H1 (cell line): Measurements from ENCODE around the gene FGFBP3. TPM values are rescaled to one million over a fixed set of nuclear protein-coding genes. Genes with fewer than 3 reads are reported as not detected.

Source experiments
- CTCF ChIA-PET: fragments of 300-600 bp; sonication (Branson Sonifier 250); formaldehyde crosslinking; loops from one replicate; lab custom pipeline; 2021; ENCODE audit not compliant: partially characterized antibody; lab: Charles Lee
- POLR2A ChIA-PET: fragments of 300-600 bp; sonication (Branson Sonifier 250); formaldehyde crosslinking; loops from one replicate; lab custom pipeline; 2021; ENCODE audit warnings: inconsistent platforms; ENCODE audit not compliant: partially characterized antibody; lab: Charles Lee
- DNase-seq, 2 experiments: peaks; one replicate each; pipeline versions ENCODE4 v3.0.0 to v3.0.0-alpha.2; 2010 to 2022; ENCODE audit warnings: low spot score in 2 of 2, low read depth in 1 of 2, mixed read lengths in 1 of 2
- FAIRE-seq: peaks from 2 replicates; lab custom pipeline; 2011; peaks lifted over from hg19 to GRCh38; lab: Jason Lieb, UNC
- H2AFZ ChIP-seq: 2 replicates; pipeline ENCODE4 v1.8.1; 2012; ENCODE audit warnings: low read length, inconsistent platforms
- H2AK5ac ChIP-seq: 2 replicates; pipeline ENCODE4 v1.6.1; 2013; ENCODE audit warnings: low read depth, low read length
- H2BK120ac ChIP-seq: replicated peaks from 2 replicates; pipeline ENCODE3; 2013; ENCODE audit warnings: low read depth, low read length, inconsistent platforms
- H2BK12ac ChIP-seq: 2 replicates; pipeline ENCODE4 v1.6.1; 2013; ENCODE audit warnings: low read depth, low read length
- H2BK15ac ChIP-seq: 2 replicates; pipeline ENCODE4 v1.6.1; 2013; ENCODE audit warnings: low read length
- H2BK20ac ChIP-seq: 2 replicates; pipeline ENCODE4 v1.6.1; 2013; ENCODE audit warnings: low read length
- H2BK5ac ChIP-seq: 2 replicates; pipeline ENCODE4 v1.6.1; 2013; ENCODE audit warnings: low read depth, low read length
- H3K14ac ChIP-seq: 2 replicates; pipeline ENCODE4 v1.6.1; 2013; ENCODE audit warnings: inconsistent platforms; ENCODE audit not compliant: insufficient read length
- H3K18ac ChIP-seq: 2 replicates; pipeline ENCODE4 v1.6.1; 2013; ENCODE audit warnings: low read length; ENCODE audit errors: extremely low read depth
- H3K23ac ChIP-seq: 2 replicates; pipeline ENCODE4 v1.6.1; 2013; ENCODE audit warnings: inconsistent platforms; ENCODE audit not compliant: insufficient read length
- H3K23me2 ChIP-seq: 2 replicates; pipeline ENCODE4 v1.6.1; 2013; ENCODE audit warnings: low read depth, low read length
- H3K27ac ChIP-seq: 2 replicates; pipeline ENCODE4 v1.6.1; 2011; ENCODE audit warnings: low read depth, low read length, inconsistent platforms
- H3K27me3 ChIP-seq, 4 experiments: replicated peaks in 1 of 4; 1 replicate in 1 of 4; 2 replicates in 3 of 4; pipeline versions ENCODE4 v1.6.1 to v1.8.1; 2011 to 2013; ENCODE audit warnings: low read length in 3 of 4, mild to moderate bottlenecking in 3 of 4, inconsistent platforms in 2 of 4, mixed read lengths in 2 of 4, moderate library complexity in 1 of 4; ENCODE audit not compliant: control insufficient read depth in 3 of 4, insufficient read depth in 3 of 4; ENCODE audit errors: extremely low read depth in 1 of 4
- H3K36me3 ChIP-seq, 4 experiments: 2 replicates each; pipeline versions ENCODE4 v1.6.1 to v1.8.1; 2011 to 2013; ENCODE audit warnings: mild to moderate bottlenecking in 4 of 4, low read length in 3 of 4, moderate library complexity in 2 of 4, control low read depth in 1 of 4, inconsistent platforms in 1 of 4; ENCODE audit not compliant: insufficient read depth in 4 of 4, control insufficient read depth in 2 of 4
- H3K4ac ChIP-seq: replicated peaks from 2 replicates; pipeline ENCODE3; 2013; ENCODE audit warnings: low read length, low read depth, mixed read lengths, inconsistent platforms; ENCODE audit not compliant: insufficient read length
- H3K4me1 ChIP-seq, 4 experiments: replicated peaks in 1 of 4; 1 replicate in 1 of 4; 2 replicates in 3 of 4; pipeline versions ENCODE4 v1.6.1 to v1.8.1; 2011 to 2013; ENCODE audit warnings: low read length in 3 of 4, inconsistent platforms in 2 of 4, mixed read lengths in 1 of 4; ENCODE audit not compliant: insufficient read depth in 4 of 4, control insufficient read depth in 3 of 4
- H3K4me2 ChIP-seq, 2 experiments: 2 replicates each; pipeline versions ENCODE4 v1.6.1 to v1.8.1; 2011 to 2013; ENCODE audit warnings: low read depth in 2 of 2, low read length in 2 of 2, control low read depth in 1 of 2, inconsistent platforms in 1 of 2, mild to moderate bottlenecking in 1 of 2; ENCODE audit not compliant: insufficient read depth in 1 of 2
- H3K4me3 ChIP-seq, 4 experiments: fragments of 200-600, 300-600 bp in 1 of 4; sonication (generic), shearing (Covaris generic), sonication (Bioruptor Twin) in 1 of 4; 2 replicates each; pipeline versions ENCODE4 v1.5.1 to v1.8.1; 2011 to 2016; ENCODE audit warnings: low read length in 4 of 4, low read depth in 3 of 4, control low read depth in 2 of 4, inconsistent platforms in 2 of 4, mild to moderate bottlenecking in 2 of 4, mixed read lengths in 1 of 4, moderate library complexity in 1 of 4; ENCODE audit not compliant: insufficient read depth in 2 of 4; ENCODE audit errors: extremely low read depth in 1 of 4
- H3K56ac ChIP-seq: replicated peaks from 2 replicates; pipeline ENCODE3; 2013; ENCODE audit warnings: low read depth, mild to moderate bottlenecking, mixed read lengths, low read length, inconsistent platforms; ENCODE audit not compliant: insufficient read length
- H3K79me1 ChIP-seq: 2 replicates; pipeline ENCODE4 v1.6.1; 2013; ENCODE audit warnings: low read depth, low read length, control low read depth
- H3K79me2 ChIP-seq, 2 experiments: 2 replicates each; pipeline versions ENCODE4 v1.6.1 to v1.8.1; 2012 to 2013; ENCODE audit warnings: low read length in 2 of 2, mild to moderate bottlenecking in 2 of 2, inconsistent platforms in 1 of 2; ENCODE audit not compliant: insufficient read depth in 2 of 2, control insufficient read depth in 1 of 2
- H3K9ac ChIP-seq, 4 experiments: replicated peaks in 1 of 4; 1 replicate in 1 of 4; 2 replicates in 3 of 4; pipeline versions ENCODE4 v1.6.1 to v1.8.1; 2011 to 2013; ENCODE audit warnings: low read depth in 3 of 4, low read length in 3 of 4, control low read depth in 2 of 4, mild to moderate bottlenecking in 2 of 4, moderate library complexity in 2 of 4, inconsistent platforms in 1 of 4; ENCODE audit errors: extremely low read depth in 1 of 4
- H3K9me3 ChIP-seq, 2 experiments: 2 replicates each; pipeline versions ENCODE4 v1.6.1 to v1.8.1; 2012 to 2013; ENCODE audit warnings: mild to moderate bottlenecking in 2 of 2, moderate library complexity in 2 of 2, control low read depth in 1 of 2, inconsistent platforms in 1 of 2, low read depth in 1 of 2, low read length in 1 of 2, mixed read lengths in 1 of 2; ENCODE audit not compliant: insufficient read depth in 2 of 2
- H4K20me1 ChIP-seq, 2 experiments: replicated peaks in 1 of 2; 2 replicates each; pipeline versions ENCODE3 to v1.8.1; 2011 to 2013; ENCODE audit warnings: inconsistent platforms in 2 of 2, low read length in 2 of 2, mild to moderate bottlenecking in 1 of 2; ENCODE audit not compliant: insufficient read depth in 2 of 2, control insufficient read depth in 1 of 2
- H4K5ac ChIP-seq: 2 replicates; pipeline ENCODE4 v1.6.1; 2013; ENCODE audit warnings: low read length, low read depth, mixed read lengths, inconsistent platforms; ENCODE audit not compliant: insufficient read length
- H4K8ac ChIP-seq: 2 replicates; pipeline ENCODE4 v1.8.0; 2013; ENCODE audit warnings: mild to moderate bottlenecking, moderate library complexity, low read length, inconsistent platforms; ENCODE audit not compliant: insufficient read depth; ENCODE audit errors: extremely low read depth
- H4K91ac ChIP-seq: replicated peaks from 2 replicates; pipeline ENCODE3; 2013; ENCODE audit warnings: low read length, mixed read lengths, inconsistent platforms; ENCODE audit not compliant: insufficient read length
- ASH2L ChIP-seq: fragments of 200-600, 300-600 bp; sonication (generic); IDR thresholded peaks from one replicate; pipeline ENCODE4 v1.7.1; 2017; ENCODE audit warnings: low read length
- CHD2 ChIP-seq: IDR thresholded peaks from 2 replicates; pipeline ENCODE4 v1.6.1; 2012; ENCODE audit warnings: low read length, improper control_type of control experiment
- GTF2F1 ChIP-seq: IDR thresholded peaks from 2 replicates; pipeline ENCODE4 v1.6.1; 2012; ENCODE audit warnings: low read depth, low read length, improper control_type of control experiment, borderline replicate concordance
- JUND ChIP-seq: IDR thresholded peaks from 2 replicates; pipeline ENCODE4 v1.6.1; 2011; ENCODE audit warnings: mild to moderate bottlenecking, improper control_type of control experiment, low read length
- KDM1A ChIP-seq: fragments of 200-600, 300-600 bp; sonication (generic); IDR thresholded peaks from 2 replicates; pipeline ENCODE4 v1.7.1; 2016; ENCODE audit warnings: mild to moderate bottlenecking, low read length, borderline replicate concordance
- KDM4A ChIP-seq: IDR thresholded peaks from one replicate; pipeline ENCODE4 v1.7.1; 2012; ENCODE audit warnings: low read depth, mild to moderate bottlenecking, moderate library complexity, low read length, inconsistent platforms; ENCODE audit not compliant: severe bottlenecking
- SAP30 ChIP-seq: fragments of 300-600 bp; sonication (generic); IDR thresholded peaks from 2 replicates; pipeline ENCODE4 v1.7.1; 2012; ENCODE audit warnings: low read length, moderate library complexity, mild to moderate bottlenecking, inconsistent platforms; ENCODE audit not compliant: insufficient read depth, insufficient replicate concordance
- SP1 ChIP-seq: IDR thresholded peaks from 2 replicates; pipeline ENCODE4 v1.6.1; 2011; ENCODE audit warnings: low read depth, low read length
- TAF1 ChIP-seq: IDR thresholded peaks from 2 replicates; pipeline ENCODE4 v1.6.1; 2011; ENCODE audit warnings: mild to moderate bottlenecking, low read depth, low read length
- TEAD4 ChIP-seq: IDR thresholded peaks from 2 replicates; pipeline ENCODE4 v1.6.1; 2012; ENCODE audit warnings: low read depth, low read length, inconsistent platforms, mixed read lengths
- ZNF274 ChIP-seq: IDR thresholded peaks from 2 replicates; pipeline ENCODE4 v1.7.0; 2012; ENCODE audit warnings: low read length, borderline replicate concordance; ENCODE audit errors: extremely low read depth
- WGBS, 2 experiments: shearing (Covaris generic) in 1 of 2; methylation state at CpG; one replicate each; pipeline versions ENCODE4 v1.1.6 to v1.1.7; 2013 to 2015; ENCODE audit warnings: low lambda C conversion rate in 2 of 2, mixed read lengths in 2 of 2, inconsistent platforms in 1 of 2, low coverage in 1 of 2, missing lambda C conversion rate in 1 of 2; ENCODE audit not compliant: insufficient replicate concordance in 2 of 2, insufficient coverage in 1 of 2, insufficient read length in 1 of 2; ENCODE audit errors: extremely low coverage in 1 of 2, missing lambda C conversion rate in 1 of 2; 5-methylcytosine and 5-hydroxymethylcytosine counted together
- polyA plus RNA-seq, 7 experiments: library from polyadenylated mRNA; depleted of rRNA in 3 of 7; stranded (reverse) in 5 of 7; unstranded in 2 of 7; fragments of >200 nt in 5 of 7; fragments of 200-250 nt in 2 of 7; gene quantifications; 1 replicate in 5 of 7; 2 replicates in 1 of 7; 4 replicates in 1 of 7; pipeline versions ENCODE4 v1.2.1 to v1.2.3, GENCODE V29; 2011 to 2013; ENCODE audit warnings: missing spikeins in 2 of 7, mixed read lengths in 2 of 7
- total RNA-seq: library from RNA; stranded (reverse); fragmentation: NEBNext Ultra II Directional; extraction: Animal tissue kit (Norgen Biotek cat#: 25700); gene quantifications from 2 replicates; pipeline ENCODE4 v1.2.1, GENCODE V29; 2021
- TF ChIP-seq, protein P1 (sequence below), 3 experiments: IDR thresholded peaks; 1 replicate in 2 of 3; 2 replicates in 1 of 3; pipeline versions ENCODE4 v1.5.1 to v1.6.1; 2011; ENCODE audit warnings: low read length in 3 of 3, mild to moderate bottlenecking in 3 of 3, inconsistent platforms in 2 of 3, low read depth in 1 of 3, moderate library complexity in 1 of 3; ENCODE audit not compliant: insufficient read depth in 1 of 3; ENCODE audit errors: control extremely low read depth in 1 of 3

Gene FGFBP3
- total and polyA plus RNA-seq, 2 of the 8 experiments (the other 6 are each of a cell fraction or from before 2014, with no cell fraction given), result 54.6 to 115 TPM

DNA sequence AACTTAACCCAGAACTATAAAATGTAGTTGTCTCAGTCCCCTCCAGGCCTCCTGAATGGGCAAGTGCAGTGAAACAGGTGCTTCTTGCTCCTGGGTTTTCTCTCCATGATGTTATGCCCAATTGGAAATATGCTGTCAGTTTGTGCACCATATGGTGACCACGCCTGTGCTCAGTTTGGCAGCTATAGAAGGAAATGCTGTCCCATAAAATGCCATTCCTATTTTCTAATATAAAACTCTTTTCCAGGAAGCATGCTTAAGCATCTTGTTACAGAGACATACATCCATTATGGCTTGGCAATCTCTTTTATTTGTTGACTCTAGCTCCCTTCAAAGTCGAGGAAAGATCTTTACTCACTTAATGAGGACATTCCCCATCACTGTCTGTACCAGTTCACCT is 45.2 kb downstream of the FGFBP3 start:
- no peak overlapping the region for H2BK5ac ChIP-seq
- DNase-seq (no peak), FAIRE-seq (no peak)
- no peak overlapping the region for H3K18ac ChIP-seq
- H3K4me3 ChIP-seq, result no peak overlapping the region
- ChIA-PET POLR2A (interaction anchor here (1.2 to 1.3 kb wide), 2 partner anchors 9 to 23 kb away, joined by 3 read pairs; no protein-coding TSS in a partner anchor), CTCF (interaction anchor here (0.8 to 2.5 kb wide), 4 partner anchors 15 to 86 kb away, joined by 3 to 9 read pairs (median 4); no protein-coding TSS in a partner anchor)
- no peak overlapping the region for H2BK120ac ChIP-seq
- no peak overlapping the region for H2BK20ac ChIP-seq
- 57% methylated on average over 2 of the region's 2 CpGs; no CpG with 5 or more reads in 1 of the 2 experiments for WGBS, 2 experiments
- H3K9ac ChIP-seq, result no peak overlapping the region
- H3K14ac ChIP-seq, result no peak overlapping the region
- peaks cover 0 to 6% (median 2%) of the 10 kb centered on the region in 4 experiments; a peak in 3 of 7 replicates for H3K4me1 ChIP-seq
- H3K4me2 ChIP-seq, result no peak overlapping the region
- H2AFZ ChIP-seq, result no peak overlapping the region
- H3K9me3 ChIP-seq, result no peaks in the 10 kb centered on the region
- H3K79me2 ChIP-seq, result no peaks in the 10 kb centered on the region
- H3K79me1 ChIP-seq, result no peaks in the 10 kb centered on the region
- no peak overlapping the region for H4K91ac ChIP-seq
- H3K36me3 ChIP-seq, result peaks cover 0 to 43% (median 18%) of the 10 kb centered on the region in 4 experiments; a peak in 6 of 8 replicates
- H3K23ac ChIP-seq, result no peak overlapping the region
- no peak overlapping the region for H3K4ac ChIP-seq
- no peak overlapping the region for H4K5ac ChIP-seq
- no peaks in the 10 kb centered on the region for H3K23me2 ChIP-seq
- no peaks in the 10 kb centered on the region for H4K20me1 ChIP-seq
- H4K8ac ChIP-seq, result no peak overlapping the region
- no peak overlapping the region for H2AK5ac ChIP-seq
- no peak overlapping the region for H2BK12ac ChIP-seq
- H3K27ac ChIP-seq, result no peak overlapping the region
- H3K56ac ChIP-seq, result no peak overlapping the region
- no peaks in the 10 kb centered on the region for H3K27me3 ChIP-seq
- H2BK15ac ChIP-seq, result no peak overlapping the region
- TF ChIP-seq TAF1 (no peak), TEAD4 (no peak), SP1 (no peak), KDM4A (no peak), SAP30 (no peak), KDM1A (no peak), JUND (no peak), GTF2F1 (no peak), ASH2L (no peak), CHD2 (no peak), ZNF274 (no peak)
- TF ChIP-seq, protein P1, sequence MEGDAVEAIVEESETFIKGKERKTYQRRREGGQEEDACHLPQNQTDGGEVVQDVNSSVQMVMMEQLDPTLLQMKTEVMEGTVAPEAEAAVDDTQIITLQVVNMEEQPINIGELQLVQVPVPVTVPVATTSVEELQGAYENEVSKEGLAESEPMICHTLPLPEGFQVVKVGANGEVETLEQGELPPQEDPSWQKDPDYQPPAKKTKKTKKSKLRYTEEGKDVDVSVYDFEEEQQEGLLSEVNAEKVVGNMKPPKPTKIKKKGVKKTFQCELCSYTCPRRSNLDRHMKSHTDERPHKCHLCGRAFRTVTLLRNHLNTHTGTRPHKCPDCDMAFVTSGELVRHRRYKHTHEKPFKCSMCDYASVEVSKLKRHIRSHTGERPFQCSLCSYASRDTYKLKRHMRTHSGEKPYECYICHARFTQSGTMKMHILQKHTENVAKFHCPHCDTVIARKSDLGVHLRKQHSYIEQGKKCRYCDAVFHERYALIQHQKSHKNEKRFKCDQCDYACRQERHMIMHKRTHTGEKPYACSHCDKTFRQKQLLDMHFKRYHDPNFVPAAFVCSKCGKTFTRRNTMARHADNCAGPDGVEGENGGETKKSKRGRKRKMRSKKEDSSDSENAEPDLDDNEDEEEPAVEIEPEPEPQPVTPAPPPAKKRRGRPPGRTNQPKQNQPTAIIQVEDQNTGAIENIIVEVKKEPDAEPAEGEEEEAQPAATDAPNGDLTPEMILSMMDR (IDR thresholded peaks at IDR 0.05; ENCODE audit: control extremely low read depth in 1 of 3, insufficient read depth in 1 of 3, low read depth in 1 of 3, low read length in 3 of 3), result no peak
